ENCODE measurements around the gene DDX42.

Gene DDX42, protein sequence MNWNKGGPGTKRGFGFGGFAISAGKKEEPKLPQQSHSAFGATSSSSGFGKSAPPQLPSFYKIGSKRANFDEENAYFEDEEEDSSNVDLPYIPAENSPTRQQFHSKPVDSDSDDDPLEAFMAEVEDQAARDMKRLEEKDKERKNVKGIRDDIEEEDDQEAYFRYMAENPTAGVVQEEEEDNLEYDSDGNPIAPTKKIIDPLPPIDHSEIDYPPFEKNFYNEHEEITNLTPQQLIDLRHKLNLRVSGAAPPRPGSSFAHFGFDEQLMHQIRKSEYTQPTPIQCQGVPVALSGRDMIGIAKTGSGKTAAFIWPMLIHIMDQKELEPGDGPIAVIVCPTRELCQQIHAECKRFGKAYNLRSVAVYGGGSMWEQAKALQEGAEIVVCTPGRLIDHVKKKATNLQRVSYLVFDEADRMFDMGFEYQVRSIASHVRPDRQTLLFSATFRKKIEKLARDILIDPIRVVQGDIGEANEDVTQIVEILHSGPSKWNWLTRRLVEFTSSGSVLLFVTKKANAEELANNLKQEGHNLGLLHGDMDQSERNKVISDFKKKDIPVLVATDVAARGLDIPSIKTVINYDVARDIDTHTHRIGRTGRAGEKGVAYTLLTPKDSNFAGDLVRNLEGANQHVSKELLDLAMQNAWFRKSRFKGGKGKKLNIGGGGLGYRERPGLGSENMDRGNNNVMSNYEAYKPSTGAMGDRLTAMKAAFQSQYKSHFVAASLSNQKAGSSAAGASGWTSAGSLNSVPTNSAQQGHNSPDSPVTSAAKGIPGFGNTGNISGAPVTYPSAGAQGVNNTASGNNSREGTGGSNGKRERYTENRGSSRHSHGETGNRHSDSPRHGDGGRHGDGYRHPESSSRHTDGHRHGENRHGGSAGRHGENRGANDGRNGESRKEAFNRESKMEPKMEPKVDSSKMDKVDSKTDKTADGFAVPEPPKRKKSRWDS

DNA sequence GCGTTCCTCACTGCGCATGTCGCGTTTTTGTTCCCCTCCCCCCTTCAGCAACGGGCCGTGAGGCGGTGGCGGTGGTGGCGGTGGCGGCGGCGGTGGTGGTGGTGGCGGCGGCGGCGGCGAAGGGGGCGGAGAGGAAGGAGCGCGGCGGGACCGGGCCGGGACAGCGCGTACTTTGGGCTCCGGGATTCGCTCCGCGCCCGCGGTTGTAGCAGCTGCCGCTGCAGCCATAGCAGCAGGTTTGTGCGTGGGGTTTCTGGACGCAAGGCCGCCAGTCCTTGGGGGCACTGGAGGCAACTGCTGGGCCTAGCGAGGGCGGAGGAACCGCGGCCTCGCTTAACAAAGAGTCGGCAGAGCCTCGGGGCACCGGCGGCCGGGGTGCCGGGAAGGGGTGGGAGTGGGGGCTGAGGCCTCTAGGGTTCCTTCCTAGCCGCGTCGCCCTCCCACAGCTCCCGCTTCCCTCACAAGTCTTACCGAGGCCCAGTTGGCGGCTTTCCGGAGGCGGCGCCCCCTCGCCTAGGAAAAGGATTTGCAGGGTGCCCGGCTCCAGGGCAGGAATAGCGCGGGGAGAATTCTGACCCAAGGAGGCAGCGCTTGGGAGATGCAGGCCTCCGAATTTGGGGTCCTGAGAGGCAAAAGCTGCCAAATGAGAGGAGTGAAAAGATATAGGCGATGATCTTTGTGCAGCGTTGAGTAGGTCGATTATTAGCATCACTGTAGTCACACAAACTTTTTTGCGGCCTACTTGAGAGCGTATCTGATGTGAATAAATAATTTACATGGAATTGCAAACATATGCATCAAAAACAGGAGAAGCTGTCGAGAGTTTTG lies at the start of gene DDX42:
TSS of gene DDX42 (plus strand) at position 30 of the 828 bp plus-strand sequence. CDS start 12,880 bp downstream, outside the sequence.
- DNase-seq, result no peak

DNA sequence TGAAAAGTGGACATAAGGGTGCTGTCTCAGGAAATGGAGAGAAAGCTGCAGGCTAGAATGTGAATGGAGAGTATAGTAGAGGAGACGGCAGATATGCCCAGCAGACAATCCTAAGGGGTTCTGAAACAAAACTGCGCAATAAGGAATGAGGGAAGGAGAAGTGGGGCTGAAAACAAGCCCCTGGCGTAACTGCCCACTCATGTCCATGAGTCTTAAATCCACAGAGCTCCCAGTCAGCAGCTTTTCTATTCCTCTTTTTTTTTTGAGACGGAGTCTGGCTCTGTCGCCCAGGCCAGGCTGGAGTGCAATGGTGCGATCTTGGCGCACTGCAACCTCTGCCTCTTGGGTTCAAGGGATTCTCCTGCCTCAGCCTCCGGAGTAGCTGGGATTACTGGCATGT lies 38.3 kb upstream of the DDX42 start:
- DNase-seq, result no peak

DNA sequence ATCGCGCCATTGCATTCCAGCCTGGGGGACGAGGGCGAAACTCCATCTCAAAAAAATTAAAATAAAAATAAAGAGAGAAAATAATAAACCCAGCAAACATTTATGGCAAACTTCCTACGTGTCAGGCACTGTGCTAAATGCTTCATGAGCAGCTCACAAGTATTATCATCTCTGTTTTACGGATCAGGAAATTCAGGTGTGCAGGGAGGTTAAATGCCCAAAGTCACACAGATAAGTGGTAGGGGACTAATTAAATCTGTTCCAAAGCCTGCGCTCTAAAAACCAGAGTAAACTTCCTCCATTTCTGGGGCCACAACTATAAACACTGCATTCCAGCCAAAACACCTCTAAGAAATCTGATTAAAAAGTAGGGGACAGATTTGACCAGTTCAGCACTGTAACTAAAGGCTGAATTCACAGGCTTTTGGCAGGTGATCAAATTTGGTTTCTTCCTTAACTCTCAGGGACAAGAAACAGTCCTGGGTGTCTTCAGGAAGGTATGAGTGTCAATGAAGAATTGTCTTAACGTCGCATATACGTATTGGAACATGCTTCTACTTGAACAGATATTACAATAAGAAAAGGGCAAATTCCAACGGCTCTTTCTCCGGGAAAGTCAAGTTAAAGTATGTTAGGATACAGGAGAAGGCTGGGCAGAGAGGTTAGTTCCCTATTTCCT lies 33.4 kb upstream of the DDX42 start:
- DNase-seq, result no peak

DNA sequence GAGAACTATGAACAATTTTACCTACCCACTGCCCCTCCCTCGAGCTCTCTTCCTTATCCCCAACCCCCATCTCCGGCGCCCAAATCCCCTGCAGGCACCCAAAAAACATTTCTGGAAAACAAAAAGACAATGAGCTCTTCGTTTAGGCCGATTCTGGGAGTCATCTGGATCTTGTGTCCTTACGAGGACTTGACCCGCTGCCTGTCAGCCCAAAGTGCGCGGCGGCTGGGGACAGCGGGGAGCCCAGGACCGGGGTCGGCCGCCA lies 32.9 kb upstream of the DDX42 start:
- DNase-seq, result no peak

DNA sequence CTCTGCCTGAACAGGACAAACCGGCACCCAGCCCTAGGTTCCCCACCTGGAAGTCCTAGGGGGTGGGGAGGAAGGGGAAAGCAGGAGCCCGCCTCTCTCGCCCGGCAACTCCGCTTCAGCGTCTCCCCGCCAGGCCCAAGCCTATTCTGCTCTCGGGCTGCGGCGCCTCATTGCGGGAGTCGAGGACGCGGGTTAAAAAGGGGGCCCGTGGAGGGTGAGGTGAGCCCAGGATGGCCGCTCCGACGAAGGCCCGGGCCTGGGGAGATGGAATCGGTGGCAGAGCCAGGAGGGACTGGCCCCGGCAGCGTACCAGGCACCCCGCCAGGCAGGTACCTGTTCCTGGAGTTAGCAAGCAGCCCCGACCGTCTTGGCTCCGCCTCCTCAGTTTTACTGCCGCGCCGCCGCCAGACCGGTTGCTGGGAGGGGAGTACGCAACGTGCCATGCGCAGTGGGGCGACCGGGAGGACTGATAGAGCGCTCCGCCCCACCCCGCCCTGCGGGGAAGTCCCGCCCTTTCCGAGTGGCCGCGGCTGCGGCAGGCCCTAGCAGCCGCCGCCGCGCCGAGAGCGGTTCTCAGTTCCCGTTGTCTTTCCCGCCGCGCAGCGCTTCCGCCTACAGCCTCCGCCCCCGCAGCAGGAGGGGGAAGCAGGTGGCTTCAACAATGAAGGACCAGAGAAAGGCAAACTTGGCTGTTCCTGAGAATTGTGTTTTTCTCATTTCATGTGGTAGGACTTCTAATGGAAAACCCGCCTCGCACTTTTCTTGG lies 32.4 kb upstream of the DDX42 start, which contains the start of gene STRADA:
TSS of gene STRADA (minus strand) at position 392 of the 766 bp plus-strand sequence. CDS start 13,430 bp downstream, outside the sequence.
- peak; percentile 100 for DNase-seq

DNA sequence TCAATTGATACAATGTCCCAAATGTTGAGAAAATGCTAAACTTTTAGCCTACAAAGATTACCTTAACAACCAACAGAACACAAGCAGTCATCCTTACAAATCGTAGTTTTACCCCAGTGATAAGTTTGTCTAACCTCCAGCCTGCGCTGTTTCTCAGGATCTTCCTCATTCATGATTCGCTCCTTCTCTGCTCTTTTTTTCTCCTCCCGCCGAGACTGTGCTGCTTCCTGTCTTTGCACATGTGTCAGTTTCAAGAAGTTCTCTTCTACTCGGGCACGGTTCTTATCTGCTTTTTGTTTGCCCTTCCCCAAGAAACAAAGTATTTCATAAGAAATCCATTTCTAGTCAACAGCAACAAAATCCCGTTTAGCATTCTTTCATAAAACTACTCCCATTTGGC lies 22.2 kb upstream of the DDX42 start:
- DNase-seq, result no peak

DNA sequence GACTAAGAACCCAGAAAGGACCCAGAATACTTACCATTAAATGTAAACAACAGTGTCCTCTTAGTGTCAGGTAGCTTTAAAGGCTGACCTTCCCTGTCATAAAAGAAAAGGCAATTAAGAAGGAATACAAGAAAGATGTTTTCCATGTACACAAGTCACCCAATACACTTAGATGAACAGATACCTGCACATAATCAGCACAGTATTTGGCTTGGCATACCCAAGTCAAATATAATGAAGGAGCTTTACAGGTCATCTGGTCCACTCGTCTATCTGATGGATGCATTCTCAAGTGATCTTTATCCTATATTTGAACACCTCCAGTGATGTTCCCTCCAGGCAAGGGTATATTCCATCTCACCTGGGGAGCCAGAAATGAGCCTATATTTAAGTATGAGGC lies 21.3 kb upstream of the DDX42 start:
- DNase-seq, result no peak

DNA sequence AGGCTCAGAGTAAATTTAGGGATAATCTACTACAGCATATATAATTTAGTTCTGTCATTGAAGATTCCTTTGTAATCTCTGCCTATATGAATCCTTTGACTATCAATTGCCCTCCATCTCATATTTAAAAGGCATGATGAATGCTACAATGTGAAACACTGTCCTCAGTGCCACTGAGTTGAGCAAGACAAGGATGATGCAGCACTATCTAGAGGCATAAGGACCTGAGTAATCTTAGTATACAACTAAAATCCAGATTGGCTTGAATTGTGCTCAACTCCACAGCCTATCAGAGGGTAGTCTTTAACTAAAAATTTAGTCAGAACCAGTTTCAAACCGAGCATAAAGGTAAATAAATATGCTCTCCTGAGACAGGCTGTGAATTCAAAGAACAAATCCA lies 20.8 kb upstream of the DDX42 start:
- DNase-seq, result no peak

DNA sequence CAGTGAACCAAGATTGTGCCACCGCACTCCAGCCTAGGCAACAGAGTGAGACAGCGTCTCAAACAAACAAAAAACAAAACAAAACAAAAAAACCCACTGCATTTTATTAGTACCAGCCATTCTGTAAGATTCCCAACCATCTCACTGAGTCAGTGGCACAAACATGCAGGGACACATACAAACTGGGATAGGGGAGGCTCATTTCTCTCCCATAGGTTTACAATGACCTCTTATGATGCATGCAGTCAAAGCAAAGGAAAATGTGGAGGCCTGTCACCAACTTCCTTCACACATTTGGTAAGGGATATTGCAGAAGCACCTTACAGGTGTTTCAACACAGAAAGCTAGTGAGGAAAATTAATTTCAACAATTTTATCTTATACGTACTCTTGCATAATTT lies 19.9 kb upstream of the DDX42 start:
- DNase-seq, result no peak

DNA sequence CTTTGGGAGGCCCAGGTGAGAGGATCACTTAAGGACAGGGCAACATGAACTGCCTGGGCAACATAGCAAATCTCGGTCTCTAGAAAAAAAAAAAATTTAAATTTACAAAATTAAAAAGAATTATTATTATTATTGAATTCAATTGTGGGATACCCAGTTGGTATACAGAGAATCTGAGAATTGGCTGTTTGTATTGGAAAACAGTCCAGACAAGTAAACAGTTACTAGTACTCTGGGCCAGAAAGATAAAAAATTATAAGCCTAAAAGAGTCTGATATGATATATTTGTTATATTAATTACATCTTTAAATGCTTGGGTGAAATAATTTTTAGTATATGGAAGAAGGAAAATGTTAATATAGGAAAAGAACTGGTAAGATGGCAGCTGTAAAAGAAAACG lies 15.5 kb upstream of the DDX42 start:
- no peak for DNase-seq

DNA sequence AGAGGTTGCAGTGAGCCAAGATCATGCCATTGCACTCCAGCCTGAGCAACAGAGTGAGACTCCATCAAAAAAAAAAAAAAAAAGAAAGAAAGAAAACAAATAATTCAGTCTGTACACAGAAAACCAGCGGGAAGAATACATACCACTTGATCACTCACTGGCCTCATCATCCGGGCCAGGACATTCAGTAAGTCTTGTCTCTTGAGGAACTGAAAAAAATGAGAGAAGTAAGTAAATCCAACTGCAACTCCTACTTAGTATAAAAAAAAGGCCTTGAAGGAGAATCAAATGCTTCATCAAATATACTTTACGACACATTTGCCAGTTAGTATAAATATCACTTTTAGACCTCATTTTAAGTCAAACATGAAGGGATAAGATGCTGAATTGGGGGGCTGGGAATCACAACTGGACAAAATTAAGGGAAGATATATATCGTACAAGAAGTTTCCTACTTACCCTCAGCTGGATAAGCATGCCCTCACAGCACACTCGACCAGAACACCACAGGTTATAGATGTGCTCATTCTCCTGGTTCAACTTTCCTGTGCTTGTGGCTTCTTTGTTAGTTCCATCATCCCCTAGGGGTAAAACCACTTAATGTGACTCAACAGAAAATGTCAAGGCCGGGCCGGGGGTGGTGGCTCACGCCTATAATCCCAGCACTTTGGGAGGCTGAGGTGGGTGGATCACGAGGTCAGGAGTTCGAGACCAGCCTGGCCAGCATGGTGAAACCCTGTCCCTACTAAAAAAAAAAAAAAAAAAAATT lies 13.0 kb upstream of the DDX42 start:
- no peak for DNase-seq

DNA sequence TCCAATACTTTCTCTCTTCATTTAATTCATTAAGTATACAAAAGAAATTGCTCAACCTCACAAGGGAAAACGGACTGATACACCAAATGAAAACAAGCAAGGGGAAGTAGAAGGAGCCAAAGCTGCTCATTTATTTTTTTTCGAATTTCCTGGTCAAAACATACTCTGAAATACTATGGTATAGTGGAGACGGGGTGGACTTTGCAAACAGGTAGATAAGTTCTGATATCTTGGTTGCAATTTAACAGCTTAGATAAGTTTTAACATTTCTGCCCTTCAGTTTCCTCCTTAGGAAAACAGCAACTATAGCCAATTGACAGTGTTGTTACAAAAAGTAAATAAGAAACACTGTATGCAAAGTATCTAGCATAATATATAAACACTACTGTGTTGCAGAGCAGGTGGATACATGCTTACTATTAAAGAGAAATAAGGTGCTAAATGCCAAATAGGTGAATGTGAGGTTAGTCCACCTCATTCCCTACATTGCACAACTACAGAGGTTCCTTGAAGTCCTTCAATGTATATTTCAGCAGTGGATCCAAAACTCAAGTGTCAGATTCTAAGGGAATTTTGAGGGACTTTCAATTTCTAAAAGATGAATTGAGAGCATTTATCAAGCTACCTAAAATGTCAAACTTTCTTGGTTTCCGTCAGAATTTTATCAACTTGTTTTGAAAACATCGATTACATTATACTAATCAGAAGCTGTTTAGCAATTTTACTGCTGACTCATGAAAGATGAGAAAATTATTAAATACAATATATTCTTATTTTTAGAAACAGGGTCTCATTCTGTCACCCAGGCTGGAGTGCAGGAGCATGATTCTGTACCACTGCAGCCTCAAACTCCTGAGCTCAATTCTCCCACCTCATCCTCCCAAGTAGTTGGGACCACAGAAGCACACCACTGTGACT lies 11.6 kb upstream of the DDX42 start:
- no peak for DNase-seq

DNA sequence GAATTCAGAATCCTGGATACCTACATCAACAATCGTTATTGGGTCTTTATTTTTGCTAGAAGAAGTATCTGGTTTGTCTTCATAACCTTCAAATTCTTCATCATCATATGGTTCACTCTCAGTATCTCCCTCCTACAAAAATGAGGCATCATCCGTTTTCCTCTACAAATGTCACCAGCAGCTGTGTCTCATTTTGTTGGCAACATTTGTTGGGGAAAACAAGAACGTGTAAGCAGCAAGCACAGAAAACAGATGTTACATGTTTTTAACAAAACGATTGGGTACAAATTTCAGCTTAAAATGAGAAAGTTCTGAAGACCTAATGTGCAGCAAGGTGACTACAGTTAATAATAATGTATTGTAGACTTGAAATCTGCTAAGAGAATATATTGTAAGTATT lies 9.3 kb upstream of the DDX42 start:
- DNase-seq, result no peak

DNA sequence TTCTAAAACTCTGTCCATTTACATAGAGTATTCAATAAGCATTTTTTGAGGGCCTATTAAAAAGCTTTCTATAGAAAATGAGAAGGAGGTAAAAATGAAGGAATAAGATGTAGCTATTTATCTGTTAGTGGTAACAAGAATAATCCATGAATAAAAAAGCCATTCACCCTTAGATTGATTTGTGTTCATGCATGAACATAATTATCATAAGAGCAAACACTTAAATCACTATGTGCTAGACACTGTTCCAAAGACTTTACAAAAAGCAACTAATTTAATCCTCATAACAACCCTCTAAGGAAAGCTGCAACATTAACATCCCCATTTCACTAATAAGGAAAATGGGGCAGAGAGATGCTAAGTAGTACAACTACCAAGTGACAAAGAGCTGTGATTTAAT lies 7.2 kb upstream of the DDX42 start:
- DNase-seq, result peak; percentile 53

DNA sequence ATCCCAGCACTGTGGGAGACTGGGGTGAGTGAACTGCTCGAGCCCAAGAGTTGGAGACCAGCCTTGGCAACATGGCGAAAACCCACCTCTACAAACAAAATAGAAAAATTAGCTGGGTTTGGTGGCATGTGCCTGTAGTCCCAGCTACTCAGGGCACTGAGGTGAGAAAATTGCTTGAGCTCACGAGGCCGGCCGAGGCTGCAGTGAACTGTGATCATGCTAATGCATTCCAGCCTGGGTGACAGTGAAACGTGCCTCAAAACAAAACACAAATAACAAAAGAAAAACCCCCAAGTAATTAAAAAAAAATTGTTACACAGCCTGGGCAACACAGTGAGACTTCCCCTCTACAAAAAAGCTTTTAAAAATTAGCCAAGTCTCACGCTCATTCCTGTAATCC lies 5.5 kb upstream of the DDX42 start:
- DNase-seq, result no peak

DNA sequence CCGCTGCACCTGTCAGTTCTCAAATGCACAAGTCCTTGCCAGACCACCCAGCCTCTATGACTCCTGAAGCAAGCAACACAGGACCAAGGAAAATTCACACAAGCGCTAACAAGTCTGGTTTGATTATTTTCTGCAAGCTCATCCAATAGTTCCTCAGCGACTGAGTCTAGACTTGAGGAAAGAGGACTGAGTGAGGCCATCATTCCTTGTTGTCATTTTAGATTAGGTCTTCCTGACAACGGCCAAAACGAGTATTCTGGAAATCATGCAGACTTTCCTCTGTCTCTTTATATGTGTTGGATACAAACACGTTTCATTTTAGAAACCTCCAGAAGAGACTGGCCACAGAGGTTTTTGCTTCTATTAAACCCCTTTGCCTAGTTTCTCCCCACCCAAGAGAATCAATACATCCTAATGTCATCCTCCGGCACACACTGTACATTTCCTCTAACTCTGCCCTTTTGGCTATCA lies 1.1 kb upstream of the DDX42 start:
- DNase-seq, result no peak

DNA sequence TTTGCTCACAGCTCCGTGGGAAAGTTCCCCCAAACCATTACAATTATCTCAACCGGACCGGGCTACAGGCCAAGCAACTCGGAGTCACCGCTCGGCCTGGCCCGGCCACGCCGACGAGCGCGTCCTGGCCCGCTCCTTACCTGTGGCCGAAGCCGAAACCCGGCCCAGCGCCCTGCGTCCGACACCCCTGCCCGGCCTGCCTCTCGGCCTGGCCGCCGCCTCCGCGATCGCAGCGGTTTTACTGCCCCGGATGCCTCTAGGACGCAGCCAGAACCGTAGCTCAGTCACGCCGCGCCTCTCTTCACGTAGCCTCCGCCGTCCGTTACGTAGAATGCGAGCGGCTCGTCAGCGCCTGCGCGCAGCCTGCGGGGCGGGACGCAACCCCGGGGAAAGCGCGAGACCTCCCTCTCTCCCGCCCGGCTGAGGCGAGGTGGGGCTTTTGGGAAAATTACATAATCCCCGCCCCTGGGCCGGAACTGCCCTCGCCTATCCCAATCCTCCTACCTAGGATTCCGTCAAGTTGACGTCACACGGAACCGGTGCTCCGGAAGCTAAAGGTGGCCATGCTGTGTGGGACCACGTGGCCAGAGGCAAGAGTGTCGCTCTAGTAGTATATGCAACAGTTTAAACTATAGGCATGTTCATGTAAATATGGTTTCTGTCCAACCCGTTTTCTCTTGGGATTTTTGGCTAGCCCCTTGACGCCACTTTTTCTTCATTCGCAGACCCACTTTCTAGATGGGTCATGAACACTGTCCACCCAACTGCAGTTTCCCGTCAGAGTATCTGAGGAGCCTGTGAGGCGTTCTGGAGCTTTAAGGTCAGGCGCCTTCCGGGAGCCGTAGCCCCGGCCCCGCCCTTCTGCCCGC lies 464 bp upstream of the DDX42 start, which contains the start of gene CCDC47:
TSS of gene CCDC47 (minus strand) at position 326 of the 869 bp plus-strand sequence. CDS start 7,422 bp downstream, outside the sequence.
- DNase-seq, result peak; percentile 100

DNA sequence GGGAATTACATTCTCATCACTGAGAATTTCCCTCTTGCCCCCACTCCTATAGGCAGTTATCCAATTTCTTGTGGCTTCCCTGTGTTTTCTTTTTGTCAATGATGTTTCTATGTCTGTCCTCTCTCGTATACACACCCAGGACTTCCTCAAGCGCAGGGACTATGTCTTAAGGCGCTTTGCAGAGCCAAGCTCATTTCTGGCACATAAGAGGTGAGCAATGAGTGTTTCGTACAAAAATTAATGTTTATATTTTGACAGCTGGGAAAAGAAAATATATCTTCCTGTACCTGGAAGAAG lies 947 bp downstream of the DDX42 start:
- DNase-seq, result no peak

DNA sequence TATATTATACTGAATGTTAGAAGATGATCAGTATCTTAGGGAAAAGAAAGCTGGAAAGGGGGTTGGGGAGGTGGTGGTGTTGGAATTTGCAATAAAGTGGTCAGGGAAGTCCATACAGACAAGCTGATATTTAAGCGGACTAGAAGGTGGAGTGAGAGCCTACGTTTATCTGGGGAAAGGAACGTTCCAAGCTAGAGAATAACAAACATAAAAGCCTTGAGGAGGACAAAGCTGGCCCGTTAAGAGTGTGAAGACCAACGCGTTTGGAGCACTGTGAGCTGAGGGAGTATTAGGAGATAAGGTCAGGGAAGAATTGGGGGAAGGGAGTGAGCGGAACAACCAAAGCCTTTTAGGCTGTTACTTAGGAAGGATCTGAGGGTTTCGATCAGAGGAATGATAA lies 1.4 kb downstream of the DDX42 start:
- DNase-seq, result no peak
